Neural progenitor cell (in vitro differentiated cells): ENCODE data around the gene CCL14.

Source experiments
- CTCF ChIP-seq: fragments of 200-600 bp; sonication (generic); IDR thresholded peaks from 2 replicates; pipeline ENCODE4 v1.5.1; 2017; ENCODE audit warnings: antibody characterized with exemption, mild to moderate bottlenecking
- EZH2 ChIP-seq: fragments of 200-600 bp; sonication (generic); IDR thresholded peaks from 2 replicates; pipeline ENCODE4 v1.6.1; 2017; ENCODE audit warnings: antibody characterized with exemption, mild to moderate bottlenecking, moderate library complexity
- EZH2phosphoT487 ChIP-seq: fragments of 200-600 bp; sonication (generic); IDR thresholded peaks from 2 replicates; pipeline ENCODE4 v1.6.1; 2017; ENCODE audit warnings: antibody characterized with exemption

GRCh38 chr17:36002631-36003030, 16.1 kb upstream of the CCL14 start:
- TF ChIP-seq CTCF = no peak
- no peak for TF ChIP-seq EZH2
- no peak for TF ChIP-seq EZH2phosphoT487
